Measurements from ENCODE around the gene PSMB7. TPM values are rescaled to one million over a fixed set of nuclear protein-coding genes. Genes with fewer than 3 reads are reported as not detected.

The PSMB7 gene
- total RNA-seq, 2 experiments from 2014 or later, result 164 to 186 TPM

DNA sequence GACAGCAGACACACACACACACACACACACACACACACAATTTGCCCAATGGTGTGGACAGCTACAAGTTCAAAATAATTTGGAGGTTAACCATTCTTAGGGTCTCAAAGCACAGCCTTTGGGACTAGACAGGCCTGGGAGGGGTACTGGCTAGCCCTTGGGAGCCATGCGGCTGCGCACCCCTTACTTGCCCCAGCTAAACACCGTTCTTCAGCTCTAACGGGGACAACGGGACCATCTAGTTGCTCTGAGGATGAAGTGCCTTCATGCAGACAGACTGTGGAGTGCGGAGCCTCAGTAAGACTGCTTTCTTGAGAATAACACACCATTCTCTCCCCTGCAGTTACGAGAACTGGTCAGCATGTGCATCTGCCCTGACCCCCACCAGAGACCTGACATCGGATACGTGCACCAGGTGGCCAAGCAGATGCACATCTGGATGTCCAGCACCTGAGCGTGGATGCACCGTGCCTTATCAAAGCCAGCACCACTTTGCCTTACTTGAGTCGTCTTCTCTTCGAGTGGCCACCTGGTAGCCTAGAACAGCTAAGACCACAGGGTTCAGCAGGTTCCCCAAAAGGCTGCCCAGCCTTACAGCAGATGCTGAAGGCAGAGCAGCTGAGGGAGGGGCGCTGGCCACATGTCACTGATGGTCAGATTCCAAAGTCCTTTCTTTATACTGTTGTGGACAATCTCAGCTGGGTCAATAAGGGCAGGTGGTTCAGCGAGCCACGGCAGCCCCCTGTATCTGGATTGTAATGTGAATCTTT, 64.6 kb downstream of the PSMB7 start:
- DNase-seq (ENCODE audit: low spot score), result no peak
- Histone ChIP-seq H3K36me3 (ENCODE audit: insufficient read depth, low read length) (peaks cover 65% of the 10 kb centered on the region), H4K20me1 (ENCODE audit: insufficient read depth, low read length) (no peaks in the 10 kb centered on the region), H3K79me2 (ENCODE audit: insufficient read depth, low read depth, low read length) (no peaks in the 10 kb centered on the region), H3K4me2 (ENCODE audit: low read length) (no peak overlapping the region), H2AFZ (ENCODE audit: low read length) (no peak overlapping the region), H3K27ac (ENCODE audit: low read depth, low read length, poor library complexity, severe bottlenecking) (no peak overlapping the region), H3K9me3 (ENCODE audit: low read length) (no peaks in the 10 kb centered on the region), H3K4me1 (ENCODE audit: insufficient read depth, low read length, poor library complexity, severe bottlenecking) (no peaks in the 10 kb centered on the region), H3K9me2 (ENCODE audit: insufficient read depth, low read length) (no peaks in the 10 kb centered on the region), H3K4me3 (ENCODE audit: low read depth, low read length, poor library complexity, severe bottlenecking) (no peak overlapping the region)
- TF ChIP-seq, protein P1, sequence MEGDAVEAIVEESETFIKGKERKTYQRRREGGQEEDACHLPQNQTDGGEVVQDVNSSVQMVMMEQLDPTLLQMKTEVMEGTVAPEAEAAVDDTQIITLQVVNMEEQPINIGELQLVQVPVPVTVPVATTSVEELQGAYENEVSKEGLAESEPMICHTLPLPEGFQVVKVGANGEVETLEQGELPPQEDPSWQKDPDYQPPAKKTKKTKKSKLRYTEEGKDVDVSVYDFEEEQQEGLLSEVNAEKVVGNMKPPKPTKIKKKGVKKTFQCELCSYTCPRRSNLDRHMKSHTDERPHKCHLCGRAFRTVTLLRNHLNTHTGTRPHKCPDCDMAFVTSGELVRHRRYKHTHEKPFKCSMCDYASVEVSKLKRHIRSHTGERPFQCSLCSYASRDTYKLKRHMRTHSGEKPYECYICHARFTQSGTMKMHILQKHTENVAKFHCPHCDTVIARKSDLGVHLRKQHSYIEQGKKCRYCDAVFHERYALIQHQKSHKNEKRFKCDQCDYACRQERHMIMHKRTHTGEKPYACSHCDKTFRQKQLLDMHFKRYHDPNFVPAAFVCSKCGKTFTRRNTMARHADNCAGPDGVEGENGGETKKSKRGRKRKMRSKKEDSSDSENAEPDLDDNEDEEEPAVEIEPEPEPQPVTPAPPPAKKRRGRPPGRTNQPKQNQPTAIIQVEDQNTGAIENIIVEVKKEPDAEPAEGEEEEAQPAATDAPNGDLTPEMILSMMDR (conservative IDR thresholded peaks at IDR 0.05; ENCODE audit: low read length), result no peak
- no peak for TF ChIP-seq EZH2phosphoT487 (IDR thresholded peaks at IDR 0.05; ENCODE audit: borderline replicate concordance, low read depth, low read length)
- no TSS peak for BruUV-seq (replicated peaks)
- ChIA-PET POLR2A (no interaction called here), CTCF (ENCODE audit: unreplicated experiment) (no interaction called here)
- intact Hi-C loops (cut with micrococcal nuclease; ENCODE audit: unreplicated experiment), result no loop called here

DNA sequence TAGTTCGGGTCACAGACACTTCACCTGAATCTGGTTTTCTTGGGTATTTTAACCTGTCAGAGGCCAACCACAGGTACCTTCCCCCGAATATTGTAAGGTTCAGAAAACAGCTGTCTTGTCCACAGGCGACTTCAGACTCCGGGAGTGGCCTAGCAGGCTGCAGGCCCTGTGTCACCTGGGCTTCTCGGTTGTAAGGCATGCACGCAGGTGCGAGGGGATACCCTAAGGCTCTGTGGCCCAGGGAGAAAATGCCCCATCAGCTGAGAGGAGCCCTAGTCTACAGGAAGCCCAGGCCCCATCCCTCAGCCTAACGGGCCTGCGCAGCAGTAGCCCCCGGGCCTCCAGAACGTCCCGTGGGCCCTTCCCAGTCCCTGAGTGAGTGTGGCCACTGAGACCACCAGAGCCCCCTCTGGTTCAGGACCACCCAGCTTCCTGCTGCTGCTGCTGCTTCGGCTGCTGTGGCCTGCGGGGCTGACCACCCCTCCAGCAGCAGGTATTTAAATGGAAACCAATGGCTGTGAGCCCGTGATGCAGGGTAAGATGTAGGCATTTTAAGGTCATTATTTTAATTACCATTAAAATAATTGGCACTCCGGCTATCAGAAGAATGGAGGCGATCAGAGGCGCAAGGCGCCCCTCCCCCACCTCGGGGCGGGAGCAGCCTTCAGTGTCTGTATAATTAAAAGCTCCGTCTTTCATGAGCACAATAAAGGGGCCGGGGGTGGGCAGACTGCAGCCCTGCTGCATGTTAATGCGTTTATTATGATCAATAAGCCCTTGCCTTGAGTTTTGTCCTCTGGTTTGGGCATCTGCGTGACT, 65.4 kb downstream of the PSMB7 start:
- BruUV-seq (replicated peaks), result no TSS peak
- CTCF ChIA-PET (ENCODE audit: unreplicated experiment), result no interaction called here
- H3K4me2 ChIP-seq (ENCODE audit: low read length), result no peak overlapping the region
- POLR2A ChIA-PET, result no interaction called here
- peaks cover 65% of the 10 kb centered on the region for H3K36me3 ChIP-seq (ENCODE audit: insufficient read depth, low read length)
- H2AFZ ChIP-seq (ENCODE audit: low read length), result no peak overlapping the region
- H3K9me2 ChIP-seq (ENCODE audit: insufficient read depth, low read length), result no peaks in the 10 kb centered on the region
- H3K4me1 ChIP-seq (ENCODE audit: insufficient read depth, low read length, poor library complexity, severe bottlenecking), result no peaks in the 10 kb centered on the region
- H3K4me3 ChIP-seq (ENCODE audit: low read depth, low read length, poor library complexity, severe bottlenecking), result no peak overlapping the region
- intact Hi-C loops (cut with micrococcal nuclease; ENCODE audit: unreplicated experiment), result no loop called here
- no peaks in the 10 kb centered on the region for H3K9me3 ChIP-seq (ENCODE audit: low read length)
- no peaks in the 10 kb centered on the region for H3K79me2 ChIP-seq (ENCODE audit: insufficient read depth, low read depth, low read length)
- no peak for TF ChIP-seq EZH2phosphoT487 (IDR thresholded peaks at IDR 0.05; ENCODE audit: borderline replicate concordance, low read depth, low read length)
- TF ChIP-seq, protein P1 (conservative IDR thresholded peaks at IDR 0.05; ENCODE audit: low read length), result no peak
- H3K27ac ChIP-seq (ENCODE audit: low read depth, low read length, poor library complexity, severe bottlenecking), result no peak overlapping the region
- DNase-seq (ENCODE audit: low spot score), result no peak
- no peaks in the 10 kb centered on the region for H4K20me1 ChIP-seq (ENCODE audit: insufficient read depth, low read length)

- no TSS peak for BruUV-seq (replicated peaks)
- H3K36me3 ChIP-seq (ENCODE audit: insufficient read depth, low read length), result peaks cover 65% of the 10 kb centered on the region
Observed at GRCh38 chr9:124349267-124349666, 66.0 kb downstream of the PSMB7 start.

More at GRCh38 chr9:124349267-124349666, 66.0 kb downstream of the PSMB7 start:
- no peaks in the 10 kb centered on the region for H3K79me2 ChIP-seq (ENCODE audit: insufficient read depth, low read depth, low read length)
- H3K9me3 ChIP-seq (ENCODE audit: low read length), result no peaks in the 10 kb centered on the region
- CTCF ChIA-PET (ENCODE audit: unreplicated experiment), result no interaction called here
- no peaks in the 10 kb centered on the region for H3K4me1 ChIP-seq (ENCODE audit: insufficient read depth, low read length, poor library complexity, severe bottlenecking)
- H3K4me3 ChIP-seq (ENCODE audit: low read depth, low read length, poor library complexity, severe bottlenecking), result no peak overlapping the region
- H3K27ac ChIP-seq (ENCODE audit: low read depth, low read length, poor library complexity, severe bottlenecking), result no peak overlapping the region
- no peak for DNase-seq (ENCODE audit: low spot score)
- no peak overlapping the region for H3K4me2 ChIP-seq (ENCODE audit: low read length)
- H3K9me2 ChIP-seq (ENCODE audit: insufficient read depth, low read length), result no peaks in the 10 kb centered on the region
- TF ChIP-seq, protein P1 (conservative IDR thresholded peaks at IDR 0.05; ENCODE audit: low read length), result no peak
- TF ChIP-seq EZH2phosphoT487 (IDR thresholded peaks at IDR 0.05; ENCODE audit: borderline replicate concordance, low read depth, low read length), result no peak
- intact Hi-C loops (cut with micrococcal nuclease; ENCODE audit: unreplicated experiment), result no loop called here
- no peaks in the 10 kb centered on the region for H4K20me1 ChIP-seq (ENCODE audit: insufficient read depth, low read length)
- H2AFZ ChIP-seq (ENCODE audit: low read length), result no peak overlapping the region
- POLR2A ChIA-PET, result no interaction called here
